Activated naive CD8-positive, alpha-beta T cell (primary cell): Measurements from ENCODE around the gene CCL21.

Source experiments
- H3K27ac Mint-ChIP-seq: one replicate; pipeline ENCODE4 v1.8.0; 2021; ENCODE audit warnings: mixed read lengths
- H3K27me3 Mint-ChIP-seq: one replicate; pipeline ENCODE4 v1.8.0; 2021; ENCODE audit warnings: mixed read lengths
- H3K36me3 Mint-ChIP-seq: one replicate; pipeline ENCODE4 v1.8.0; 2021; ENCODE audit warnings: mixed read lengths
- H3K4me1 Mint-ChIP-seq: one replicate; pipeline ENCODE4 v1.8.0; 2021; ENCODE audit warnings: low read depth, mixed read lengths
- H3K4me3 Mint-ChIP-seq: one replicate; pipeline ENCODE4 v1.8.0; 2021; ENCODE audit warnings: mild to moderate bottlenecking, mixed read lengths
- H3K9me3 Mint-ChIP-seq: one replicate; pipeline ENCODE4 v1.8.0; 2021; ENCODE audit warnings: low read depth, mixed read lengths

The CCL21 gene

DNA sequence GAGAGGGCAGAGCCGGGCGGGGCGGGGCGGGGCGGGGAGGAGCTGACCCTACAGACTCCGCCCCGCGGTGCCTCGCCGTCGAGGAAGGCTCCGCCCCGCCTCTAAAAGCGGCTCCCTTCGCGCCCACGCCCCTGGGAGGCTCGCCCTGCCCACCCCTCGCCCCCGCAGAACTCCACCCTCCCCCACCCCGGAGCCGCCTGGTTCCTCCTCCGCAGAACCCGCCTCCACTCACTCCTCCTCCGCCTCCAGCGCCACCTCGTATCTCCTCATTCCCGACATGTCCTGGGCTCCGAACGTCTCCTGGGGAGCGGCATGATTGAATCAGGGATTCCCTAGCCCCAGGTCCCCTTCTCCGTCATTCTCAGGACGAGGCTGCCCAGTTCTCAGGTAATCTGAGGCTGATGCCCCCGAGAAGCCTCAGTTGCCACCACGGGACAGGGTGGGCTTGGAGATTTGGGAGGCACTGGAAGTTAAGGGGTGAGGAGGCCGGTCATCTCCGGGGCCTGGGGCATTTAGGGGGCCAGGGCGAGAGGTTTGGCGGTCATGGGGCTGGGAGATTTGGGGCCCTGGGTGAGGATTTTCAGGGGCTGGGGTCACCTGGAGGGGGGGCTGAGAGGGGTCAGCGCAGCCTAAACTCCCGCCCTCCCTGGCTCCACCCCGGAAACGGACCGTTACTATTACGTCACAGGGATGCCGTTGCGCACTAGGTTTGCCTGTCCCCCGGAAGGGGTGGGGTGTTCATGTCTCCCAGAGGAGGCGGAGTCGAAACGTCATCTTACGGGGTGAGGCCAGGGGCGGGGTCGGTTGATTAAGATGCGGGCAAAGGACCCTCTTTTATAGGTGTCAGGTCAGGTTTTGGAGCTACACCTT is 44.3 kb downstream of the CCL21 start:
- Mint-ChIP-seq H3K27ac (peak overlapping the region; percentile 70), H3K4me3 (peak overlapping the region; percentile 91), H3K27me3 (no peaks in the 10 kb centered on the region), H3K4me1 (peaks cover 45% of the 10 kb centered on the region), H3K9me3 (peaks cover 9% of the 10 kb centered on the region), H3K36me3 (peaks cover 14% of the 10 kb centered on the region)

DNA sequence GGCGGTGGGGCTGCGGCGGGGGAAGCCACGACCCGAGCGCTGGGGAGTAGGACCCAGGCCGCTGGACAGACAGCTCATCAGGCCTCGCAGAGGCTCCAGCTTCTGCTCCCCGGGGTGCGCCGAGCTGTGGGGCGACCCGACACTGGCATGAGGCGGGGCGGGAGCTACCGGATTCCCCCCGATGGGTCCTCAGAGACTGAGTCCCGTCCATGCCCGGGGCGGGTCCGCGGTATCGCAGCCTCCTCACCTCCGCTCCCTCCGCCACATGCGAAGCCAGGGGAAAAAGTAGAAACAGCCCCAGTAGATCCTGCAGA is 44.9 kb downstream of the CCL21 start:
- Mint-ChIP-seq H3K9me3 (peaks cover 5% of the 10 kb centered on the region), H3K27me3 (no peaks in the 10 kb centered on the region), H3K4me1 (peaks cover 47% of the 10 kb centered on the region), H3K36me3 (peaks cover 13% of the 10 kb centered on the region), H3K4me3 (peak overlapping the region; percentile 91), H3K27ac (no peak overlapping the region)

DNA sequence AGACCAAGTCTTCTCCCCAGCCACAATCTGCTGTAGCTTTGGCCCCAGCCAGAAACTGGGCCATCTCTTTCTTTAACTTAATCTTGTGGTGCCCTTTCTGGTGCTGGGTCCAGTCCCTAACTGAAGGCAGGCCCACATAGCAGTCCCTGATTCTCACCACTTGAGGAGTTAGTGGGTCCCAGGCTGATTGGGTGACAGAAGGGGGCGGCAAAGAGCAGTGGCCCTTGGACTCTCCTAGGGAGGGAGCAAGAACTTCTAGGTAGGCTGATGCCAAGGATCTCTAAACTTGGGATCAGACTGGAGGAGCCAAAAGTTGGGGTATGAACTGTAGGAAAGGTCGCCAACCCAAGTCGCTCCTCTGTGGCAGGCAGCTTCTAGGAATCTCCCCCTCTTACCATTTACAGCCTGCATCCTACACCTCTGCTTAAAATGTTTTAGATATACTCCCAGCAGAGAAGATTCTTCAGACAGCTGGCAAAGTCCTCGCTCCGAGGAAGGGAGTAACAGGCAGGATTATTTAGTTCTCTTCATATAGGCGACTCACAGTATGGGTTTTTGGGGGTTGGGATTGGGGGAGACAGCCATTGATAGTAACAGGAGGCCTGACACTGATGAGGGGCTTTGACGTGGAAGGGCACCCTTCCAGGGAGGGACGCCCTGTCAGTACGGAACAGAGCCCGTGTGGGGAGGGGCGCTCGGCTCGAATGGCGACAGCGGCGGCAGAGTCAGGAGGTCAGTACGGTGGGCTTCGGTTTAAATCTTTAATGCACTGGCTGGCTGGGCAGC is 45.5 kb downstream of the CCL21 start:
- H3K27me3 Mint-ChIP-seq = no peaks in the 10 kb centered on the region
- peaks cover 9% of the 10 kb centered on the region for H3K36me3 Mint-ChIP-seq
- peaks cover 47% of the 10 kb centered on the region for H3K4me1 Mint-ChIP-seq
- H3K27ac Mint-ChIP-seq = peak overlapping the region; percentile 87
- peaks cover 5% of the 10 kb centered on the region for H3K9me3 Mint-ChIP-seq
- H3K4me3 Mint-ChIP-seq = peak overlapping the region; percentile 91

DNA sequence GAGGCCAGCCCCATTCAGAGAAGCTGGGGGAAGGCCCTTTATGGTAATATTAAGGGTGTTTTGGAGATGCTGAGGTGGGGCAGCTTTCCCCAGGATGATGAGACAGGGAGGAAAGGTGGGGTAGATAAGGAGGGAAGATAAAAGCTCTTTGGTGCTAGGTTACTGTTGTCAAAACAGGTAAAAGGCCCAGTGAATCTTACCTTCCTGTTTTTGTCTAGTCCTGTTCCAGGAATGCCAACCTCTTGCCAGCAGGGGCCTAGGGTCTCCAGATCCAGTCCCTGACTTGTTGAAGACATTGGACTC is 46.7 kb downstream of the CCL21 start:
- Mint-ChIP-seq H3K4me3 (peak overlapping the region; percentile 25), H3K27me3 (no peaks in the 10 kb centered on the region), H3K4me1 (peaks cover 47% of the 10 kb centered on the region)

DNA sequence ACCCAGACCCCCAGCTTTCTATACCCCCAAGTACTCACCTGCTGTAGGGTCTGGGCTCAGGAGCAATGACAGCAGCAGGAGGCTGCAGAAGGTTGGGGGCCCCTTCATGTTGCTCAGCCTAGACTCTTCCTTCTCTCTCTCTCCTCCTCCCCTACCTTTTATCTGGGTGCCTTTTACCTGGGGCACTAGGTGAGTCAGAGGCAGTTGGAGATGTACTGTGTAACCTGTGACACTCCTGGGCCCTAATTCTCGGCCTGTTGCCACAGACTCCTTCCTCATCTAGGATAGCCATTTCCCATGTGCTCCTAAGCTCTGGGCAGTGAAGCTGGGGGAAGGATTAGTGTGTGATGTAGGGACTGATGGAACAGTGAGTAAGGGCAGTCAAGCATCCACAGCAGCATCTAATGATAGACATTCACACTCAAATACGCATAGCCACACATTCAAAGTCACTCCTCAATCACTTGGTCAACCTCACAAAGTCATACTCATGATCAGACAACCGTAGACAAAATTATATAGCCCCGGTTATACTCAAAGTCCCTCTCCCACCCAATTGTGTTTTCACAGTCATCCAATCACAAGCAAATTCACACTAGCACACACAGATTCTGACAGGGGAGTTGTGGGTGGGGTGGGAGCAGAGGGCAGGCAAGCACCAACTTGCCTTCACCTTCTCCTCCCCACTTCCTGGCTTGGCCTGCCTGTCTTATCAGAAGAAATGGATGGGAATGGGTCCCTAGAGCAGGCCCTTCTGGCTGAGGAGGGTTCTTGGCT is 47.2 kb downstream of the CCL21 start, which contains the start of gene CCL27:
Gene CCL27 (minus strand): TSS at position 132 of the 777 bp plus-strand sequence. CDS start 24 bp downstream, at position 108.
- H3K36me3 Mint-ChIP-seq = peaks cover 6% of the 10 kb centered on the region
- peaks cover 47% of the 10 kb centered on the region for H3K4me1 Mint-ChIP-seq
- H3K27me3 Mint-ChIP-seq = no peaks in the 10 kb centered on the region
- no peaks in the 10 kb centered on the region for H3K9me3 Mint-ChIP-seq
- H3K27ac Mint-ChIP-seq = peak within 1 kb of the TSS; percentile 87
- peak within 1 kb of the TSS; percentile 25 for H3K4me3 Mint-ChIP-seq

More for the DNA sequence above, 46.7 kb downstream of the CCL21 start:
- Mint-ChIP-seq H3K27ac (peak overlapping the region; percentile 87), H3K36me3 (peaks cover 6% of the 10 kb centered on the region), H3K9me3 (no peaks in the 10 kb centered on the region)

DNA sequence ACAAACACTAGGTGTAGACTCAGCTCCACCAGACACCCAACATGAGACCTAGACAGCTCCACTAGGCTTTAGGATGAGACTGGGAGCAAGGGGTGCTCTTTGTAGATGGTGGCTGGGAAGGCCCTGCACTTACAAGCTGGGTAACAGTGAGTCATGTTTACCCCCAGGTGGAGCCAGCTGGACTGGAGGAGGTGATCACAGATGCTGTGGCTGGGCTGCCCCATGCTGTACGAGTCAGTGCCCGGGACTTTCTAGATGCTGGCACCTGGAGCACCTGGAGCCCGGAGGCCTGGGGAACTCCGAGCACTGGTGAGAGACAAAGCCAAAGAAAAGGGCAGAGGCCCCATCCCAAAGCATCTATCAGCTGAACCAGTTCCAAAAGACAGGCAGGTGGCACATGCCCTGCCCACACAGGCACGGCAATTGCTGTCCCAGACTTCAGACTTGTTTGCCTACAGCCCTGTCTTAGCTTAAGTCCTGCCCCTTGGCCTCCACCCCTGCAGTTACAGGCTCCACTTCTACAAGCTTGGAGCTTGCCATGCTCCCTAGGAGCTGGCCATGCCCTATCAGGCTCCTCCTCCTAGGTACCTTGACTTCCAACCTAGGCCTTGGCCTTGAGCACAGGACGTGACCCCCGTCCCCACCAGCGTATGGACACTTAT is 50.2 kb downstream of the CCL21 start:
- Mint-ChIP-seq H3K4me3 (no peak overlapping the region), H3K4me1 (peaks cover 42% of the 10 kb centered on the region), H3K9me3 (no peaks in the 10 kb centered on the region), H3K36me3 (peaks cover 6% of the 10 kb centered on the region), H3K27me3 (no peaks in the 10 kb centered on the region), H3K27ac (no peak overlapping the region)
